Frontal cortex (tissue), 4 donors: ENCODE data around the gene FSCN2. TPM values are rescaled to one million over a fixed set of nuclear protein-coding genes. Genes with fewer than 3 reads are reported as not detected.
"Not testable (repeated sequence)": the region's sequence is repeated elsewhere in the genome, so short reads cannot be mapped to it uniquely, and the experiment has no call there.

Experiments used
- DNase-seq, 2 donors: peaks; one replicate each; pipeline ENCODE4 v3.0.0; 2012; ENCODE audit warnings: low spot score in 2 of 2
- FAIRE-seq: peaks from 2 replicates; lab custom pipeline; 2012; peaks lifted over from hg19 to GRCh38; lab: Jason Lieb, UNC
- total RNA-seq: library from RNA; depleted of rRNA; stranded (reverse); fragments of >200 nt; gene quantifications from one replicate; pipeline ENCODE4 v1.2.3, GENCODE V29; 2014
- donor health status: control.
- donor health status: control.
- donor health status: control.

Gene FSCN2
- total RNA-seq, 1 donor from 2014 or later = 4.9 TPM

- FAIRE-seq = no peak
- peak; percentile 79 to 82 for DNase-seq
These were observed 4.7 kb upstream of the FSCN2 start for GRCh38 chr17:81523402-81524038.

GRCh38 chr17:81524039-81524864 is 3.9 kb upstream of the FSCN2 start:
- FAIRE-seq (no peak), DNase-seq (no peak)

GRCh38 chr17:81524865-81525159 is 3.4 kb upstream of the FSCN2 start:
- FAIRE-seq (no peak), DNase-seq (no peak)

- no peak for DNase-seq
- FAIRE-seq = no peak
These were observed 1.3 kb upstream of the FSCN2 start for GRCh38 chr17:81526662-81527571.

- FAIRE-seq = no peak
- DNase-seq = no peak
These were observed 140 bp downstream of the FSCN2 start for GRCh38 chr17:81528384-81528650.

- FAIRE-seq (no peak), DNase-seq (no peak)
These were observed 667 bp downstream of the FSCN2 start for GRCh38 chr17:81528651-81529436.

GRCh38 chr17:81529437-81529803 is 1.2 kb downstream of the FSCN2 start:
- no peak for FAIRE-seq
- DNase-seq = no peak

GRCh38 chr17:81531013-81531412 is 2.8 kb downstream of the FSCN2 start:
- not testable (repeated sequence) for FAIRE-seq, DNase-seq

GRCh38 chr17:81531998-81532404 is 3.8 kb downstream of the FSCN2 start:
- not testable (repeated sequence) for FAIRE-seq

GRCh38 chr17:81532490-81533287 is 4.5 kb downstream of the FSCN2 start:
- FAIRE-seq (no peak), DNase-seq (no peak)

More at GRCh38 chr17:81531998-81532404, 3.8 kb downstream of the FSCN2 start:
- not testable (repeated sequence) for DNase-seq

- FAIRE-seq (no peak), DNase-seq (no peak)
These were observed 5.4 kb downstream of the FSCN2 start for GRCh38 chr17:81533339-81534141.

- FAIRE-seq (no peak), DNase-seq (no peak)
These were observed 6.2 kb downstream of the FSCN2 start for GRCh38 chr17:81534157-81535006.

- no peak for FAIRE-seq
- DNase-seq = no peak
These were observed 6.8 kb downstream of the FSCN2 start for GRCh38 chr17:81535007-81535328.

- FAIRE-seq = no peak
These were observed 7.5 kb downstream of the FSCN2 start for GRCh38 chr17:81535480-81536298.

GRCh38 chr17:81536299-81537290 is 8.4 kb downstream of the FSCN2 start:
- no peak for DNase-seq
- FAIRE-seq = no peak

More at GRCh38 chr17:81535480-81536298, 7.5 kb downstream of the FSCN2 start:
- DNase-seq = no peak
